GM12875 (cell line): ENCODE data around the gene NCKAP5.

Experiments used
- H3K4me3 ChIP-seq: one replicate; pipeline ENCODE4 v1.5.1; 2011; ENCODE audit warnings: low read depth, low read length, control low read depth
- TF ChIP-seq, protein P1 (sequence below): IDR thresholded peaks from 2 replicates; pipeline ENCODE4 v1.5.1; 2011; ENCODE audit warnings: low read depth, mild to moderate bottlenecking, control low read depth, inconsistent platforms, low read length, moderate library complexity, borderline replicate concordance; ENCODE audit not compliant: insufficient read depth

The NCKAP5 gene

DNA sequence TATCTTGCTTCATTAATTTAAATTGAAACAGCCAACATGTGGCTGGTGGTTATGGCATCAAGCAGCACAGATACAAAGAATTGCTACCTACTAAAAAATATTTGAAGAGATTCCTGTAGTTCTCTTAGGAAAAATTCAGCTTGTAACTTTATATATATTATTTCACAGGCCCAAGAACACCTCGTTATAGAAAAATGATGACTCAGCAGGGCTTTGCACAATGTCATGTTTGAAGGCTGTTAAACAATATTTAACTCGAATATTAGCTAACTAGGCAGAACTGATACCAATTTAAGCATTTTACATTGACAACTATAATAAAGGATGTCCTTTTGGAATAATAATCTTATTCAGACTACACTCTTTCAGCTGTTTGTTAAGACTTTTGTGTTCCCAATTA is 795.9 kb downstream of the NCKAP5 start:
- H3K4me3 ChIP-seq, result no peak overlapping the region
- TF ChIP-seq, protein P1, sequence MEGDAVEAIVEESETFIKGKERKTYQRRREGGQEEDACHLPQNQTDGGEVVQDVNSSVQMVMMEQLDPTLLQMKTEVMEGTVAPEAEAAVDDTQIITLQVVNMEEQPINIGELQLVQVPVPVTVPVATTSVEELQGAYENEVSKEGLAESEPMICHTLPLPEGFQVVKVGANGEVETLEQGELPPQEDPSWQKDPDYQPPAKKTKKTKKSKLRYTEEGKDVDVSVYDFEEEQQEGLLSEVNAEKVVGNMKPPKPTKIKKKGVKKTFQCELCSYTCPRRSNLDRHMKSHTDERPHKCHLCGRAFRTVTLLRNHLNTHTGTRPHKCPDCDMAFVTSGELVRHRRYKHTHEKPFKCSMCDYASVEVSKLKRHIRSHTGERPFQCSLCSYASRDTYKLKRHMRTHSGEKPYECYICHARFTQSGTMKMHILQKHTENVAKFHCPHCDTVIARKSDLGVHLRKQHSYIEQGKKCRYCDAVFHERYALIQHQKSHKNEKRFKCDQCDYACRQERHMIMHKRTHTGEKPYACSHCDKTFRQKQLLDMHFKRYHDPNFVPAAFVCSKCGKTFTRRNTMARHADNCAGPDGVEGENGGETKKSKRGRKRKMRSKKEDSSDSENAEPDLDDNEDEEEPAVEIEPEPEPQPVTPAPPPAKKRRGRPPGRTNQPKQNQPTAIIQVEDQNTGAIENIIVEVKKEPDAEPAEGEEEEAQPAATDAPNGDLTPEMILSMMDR, result no peak

DNA sequence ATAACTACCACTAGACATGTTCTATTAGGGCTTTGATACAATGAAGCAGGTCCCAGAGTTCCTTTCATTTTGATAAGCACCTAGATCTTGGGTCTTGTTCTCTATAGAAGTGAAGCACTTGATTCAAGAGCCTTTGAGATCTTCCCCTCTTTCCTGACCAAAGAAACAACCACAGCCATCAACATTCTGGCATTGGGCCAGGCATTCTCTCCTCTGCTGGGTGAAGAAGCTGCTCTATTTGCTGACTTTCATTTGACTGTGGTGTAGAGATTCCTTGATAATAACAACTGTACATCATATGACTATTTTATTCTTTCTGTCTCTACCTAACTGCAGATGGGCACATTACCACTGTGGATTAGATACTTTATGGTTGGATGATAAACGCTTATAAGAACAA is 801.7 kb downstream of the NCKAP5 start:
- TF ChIP-seq, protein P1, result no peak
- no peak overlapping the region for H3K4me3 ChIP-seq

DNA sequence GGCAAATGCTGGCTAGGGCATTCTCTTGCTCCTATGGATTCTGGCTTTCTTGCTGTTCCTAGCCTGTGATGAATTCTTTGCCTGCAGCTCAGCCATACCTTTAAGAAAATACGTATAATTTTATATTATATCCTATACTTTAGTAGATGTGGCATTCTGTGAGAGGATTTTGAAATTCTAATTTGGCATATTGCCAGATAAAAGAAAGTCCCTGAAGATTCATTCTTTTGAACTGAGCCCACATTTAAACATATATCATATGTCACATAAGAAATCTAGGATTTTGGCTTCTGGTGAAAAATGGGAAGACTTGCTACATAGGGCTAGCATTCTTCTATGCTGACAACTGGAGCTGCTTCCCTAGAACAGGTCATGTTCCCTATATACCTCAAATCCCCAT is 806.8 kb downstream of the NCKAP5 start:
- TF ChIP-seq, protein P1, result no peak
- no peak overlapping the region for H3K4me3 ChIP-seq

DNA sequence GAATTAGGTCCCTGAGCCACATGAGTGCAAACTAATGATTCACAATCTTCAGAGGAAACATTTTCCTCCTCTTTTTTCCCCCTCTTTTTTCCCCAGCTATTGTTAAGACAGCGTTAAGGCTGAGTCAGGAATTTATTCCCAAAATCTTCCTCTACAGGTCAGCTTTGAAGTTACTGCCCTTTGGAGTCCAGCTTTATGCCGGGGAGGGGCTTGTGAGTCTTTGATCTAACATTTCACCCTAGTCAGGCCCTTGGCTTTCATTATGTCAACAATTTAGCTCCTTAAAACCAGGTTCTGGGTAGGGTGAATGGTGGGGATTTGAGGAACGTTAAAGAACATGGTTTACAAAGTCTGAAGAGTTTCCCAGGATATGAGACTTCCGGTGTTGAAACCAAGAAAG is 807.3 kb downstream of the NCKAP5 start:
- TF ChIP-seq, protein P1, result no peak
- no peak overlapping the region for H3K4me3 ChIP-seq

DNA sequence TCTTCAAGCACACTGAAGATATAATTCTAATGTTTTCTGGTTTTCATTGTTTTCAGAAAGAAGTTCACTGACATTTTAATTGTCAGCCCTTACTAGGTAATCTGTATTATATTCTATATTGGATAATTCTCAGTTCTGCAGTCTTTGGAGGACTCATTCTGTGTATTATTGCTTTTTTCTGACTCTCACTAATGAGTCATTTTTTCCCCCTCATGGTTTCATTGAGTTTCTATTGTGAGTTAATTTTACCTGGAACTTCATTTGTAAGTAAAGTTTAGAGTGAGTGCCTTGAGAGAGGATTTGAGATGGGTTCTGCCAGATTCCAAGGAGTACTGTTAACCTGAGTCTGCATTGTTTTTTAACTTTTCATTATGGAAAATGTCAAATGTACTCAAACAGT is 807.9 kb downstream of the NCKAP5 start:
- no peak overlapping the region for H3K4me3 ChIP-seq
- TF ChIP-seq, protein P1, result no peak

DNA sequence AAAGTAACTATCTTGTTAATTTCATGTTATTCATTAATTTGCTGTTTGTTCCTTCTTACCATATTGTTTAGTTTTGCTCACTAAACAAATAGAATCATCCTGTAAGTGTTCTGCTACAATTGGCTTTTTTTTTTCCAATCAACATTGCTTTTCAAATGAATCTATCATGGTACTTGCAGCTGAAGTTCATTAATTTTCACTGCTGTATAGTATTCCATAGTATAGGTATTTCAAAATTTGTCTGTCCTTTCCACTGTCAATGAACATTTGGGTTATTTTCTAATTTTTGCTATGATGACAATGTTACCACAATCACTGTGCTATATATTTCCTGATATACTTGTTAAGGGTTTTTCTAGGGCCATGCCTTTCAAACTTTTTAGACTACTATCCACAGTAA is 809.3 kb downstream of the NCKAP5 start:
- TF ChIP-seq, protein P1, result no peak
- H3K4me3 ChIP-seq, result no peak overlapping the region

DNA sequence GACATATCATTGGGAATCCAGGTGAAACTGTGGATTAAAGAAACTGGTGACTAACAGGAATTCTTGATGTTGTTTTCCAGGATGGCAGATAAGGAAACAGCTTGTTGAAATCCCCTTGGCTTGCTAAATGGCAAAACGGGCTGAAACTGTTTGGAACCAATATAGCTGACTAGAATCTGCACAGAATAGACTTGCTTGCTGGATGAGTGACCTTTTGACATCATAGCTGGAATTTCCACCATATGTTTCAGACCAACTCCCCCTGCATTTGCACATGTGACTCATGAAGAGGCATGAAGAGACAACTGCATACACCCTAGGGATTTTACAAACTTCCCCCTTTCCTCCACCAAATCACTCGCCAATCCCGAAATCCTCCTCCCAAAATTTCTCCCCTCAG is 810.6 kb downstream of the NCKAP5 start:
- no peak overlapping the region for H3K4me3 ChIP-seq
- TF ChIP-seq, protein P1, result no peak
